Daoy (cell line): Measurements from ENCODE around the gene AGAP1. TPM values are rescaled to one million over a fixed set of nuclear protein-coding genes. Genes with fewer than 3 reads are reported as not detected.

Experiments
- DNase-seq: peaks from one replicate; pipeline ENCODE4 v3.0.0-alpha.2; 2015; ENCODE audit warnings: low read depth
- total RNA-seq: library from RNA; depleted of rRNA; stranded (reverse); fragments of >200 nt; shearing (Covaris generic); gene quantifications from 2 replicates; pipeline ENCODE4 v1.2.3, GENCODE V29; 2014

AGAP1 gene
- total RNA-seq, 1 experiment from 2014 or later: 9.3 TPM

GRCh38 chr2:236159778-236160170 is 665.9 kb downstream of the AGAP1 start:
- no peak for DNase-seq

GRCh38 chr2:236160366-236161081 is 666.7 kb downstream of the AGAP1 start:
- DNase-seq: no peak

- DNase-seq: no peak
Measured at GRCh38 chr2:236161082-236161462, 667.2 kb downstream of the AGAP1 start.

GRCh38 chr2:236161531-236161930 is 667.7 kb downstream of the AGAP1 start:
- DNase-seq: no peak

- DNase-seq: no peak
Measured at GRCh38 chr2:236162031-236162845, 668.4 kb downstream of the AGAP1 start.

- no peak for DNase-seq
Measured at GRCh38 chr2:236162882-236163470, 669.1 kb downstream of the AGAP1 start.

GRCh38 chr2:236163471-236164200 is 669.8 kb downstream of the AGAP1 start:
- DNase-seq: no peak

GRCh38 chr2:236164201-236164924 is 670.5 kb downstream of the AGAP1 start:
- DNase-seq: no peak

- DNase-seq: no peak
Measured at GRCh38 chr2:236164925-236165841, 671.3 kb downstream of the AGAP1 start.

- DNase-seq: no peak
Measured at GRCh38 chr2:236165842-236166795, 672.3 kb downstream of the AGAP1 start.

GRCh38 chr2:236166796-236167296 is 673.0 kb downstream of the AGAP1 start:
- DNase-seq: no peak

GRCh38 chr2:236167297-236168109 is 673.7 kb downstream of the AGAP1 start:
- DNase-seq: peak; percentile 68

- DNase-seq: peak; percentile 96
Measured at GRCh38 chr2:236168110-236169080, 674.6 kb downstream of the AGAP1 start, which contains the start of gene GBX2. GBX2 (minus strand) TSS chr2:236168386; CDS start chr2:236167971, 415 bp downstream.

GRCh38 chr2:236169151-236169721 is 675.4 kb downstream of the AGAP1 start:
- DNase-seq: no peak

GRCh38 chr2:236169741-236170589 is 676.1 kb downstream of the AGAP1 start:
- DNase-seq: no peak
